ENCODE measurements around the gene CRADD.

DNA sequence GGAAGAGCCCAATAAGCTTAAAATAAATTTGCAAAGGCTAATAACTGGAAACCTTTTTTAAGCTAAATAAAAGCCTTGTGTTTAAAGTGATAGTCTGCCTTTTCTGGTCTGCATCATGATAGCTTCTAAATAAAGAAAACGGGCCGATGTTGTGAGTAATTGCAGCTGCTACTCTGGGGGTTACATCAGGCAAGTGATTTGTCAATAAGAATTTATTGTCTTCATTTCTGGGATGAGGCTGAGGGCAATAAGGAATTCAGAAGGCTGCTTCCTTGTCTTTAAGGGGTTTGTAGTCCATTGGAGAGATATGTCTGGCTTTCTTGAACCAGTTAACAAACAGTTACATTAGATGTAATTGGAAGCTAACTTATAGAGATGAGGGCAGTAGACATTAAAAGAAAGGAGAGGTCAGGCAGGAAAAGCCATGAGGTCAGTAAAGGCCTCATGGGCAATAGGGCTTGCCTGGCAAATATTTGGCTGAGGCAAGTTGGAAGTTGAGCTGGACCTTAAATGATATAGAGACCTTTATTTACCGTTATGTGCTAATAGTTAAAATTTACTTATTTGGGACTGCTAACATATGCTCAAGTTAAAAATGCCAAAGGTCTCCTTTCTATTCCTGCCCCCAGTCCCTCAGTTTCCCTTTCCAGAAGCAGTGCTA, 85.0 kb downstream of the CRADD start:
- TF ChIP-seq POLR2A (IDR thresholded peaks at IDR 0.05; ENCODE audit: low read depth, low read length) (no peak), POLR2AphosphoS5 (IDR thresholded peaks at IDR 0.05; ENCODE audit: low read depth, low read length) (no peak)

Measured in GM12892 (cell line).